ENCODE measurements around the gene KIAA0232. TPM values are rescaled to one million over a fixed set of nuclear protein-coding genes. Genes with fewer than 3 reads are reported as not detected.
"Not testable (repeated sequence)": the region's sequence is repeated elsewhere in the genome, so short reads cannot be mapped to it uniquely, and the experiment has no call there.

The KIAA0232 gene
- total and polyA plus RNA-seq, 9 of the 15 experiments (the other 6 are each of a cell fraction or from before 2014, with no cell fraction given) = 3.5 to 17.4 (median 13.0) TPM

DNA sequence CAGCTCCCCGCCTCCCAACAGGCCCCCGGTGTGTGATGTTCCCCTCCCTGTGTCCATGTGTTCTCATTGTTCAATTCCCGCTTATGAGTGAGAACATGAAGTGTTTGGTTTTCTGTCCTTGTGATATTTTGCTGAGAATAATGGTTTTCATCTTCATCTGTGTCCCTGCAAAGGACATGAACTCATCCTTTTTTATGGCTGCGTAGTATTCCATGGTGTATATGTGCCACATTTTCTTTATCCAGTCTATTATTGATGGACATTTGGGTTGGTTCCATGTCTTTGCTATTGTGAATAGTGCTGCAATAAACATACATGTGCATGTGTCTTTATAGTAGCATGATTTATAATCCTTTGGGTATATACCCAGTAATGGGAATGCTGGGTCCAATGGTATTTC, 53.1 kb downstream of the KIAA0232 start:
- BruUV-seq (replicated peaks); CTCF ChIA-PET (ENCODE audit: low intra/inter-chr PET ratio); in situ Hi-C loops (cut with MboI); FAIRE-seq; H3K27me3 ChIP-seq (ENCODE audit: control insufficient read depth in 2 of 2, insufficient read depth in 2 of 2, low read length in 2 of 2); H2AFZ ChIP-seq (ENCODE audit: low read depth, low read length); intact Hi-C loops (cut with micrococcal nuclease); DNase-seq (ENCODE audit: extremely low read depth in 1 of 4, low spot score in 3 of 4); H3K9me1 ChIP-seq (ENCODE audit: control insufficient read depth, insufficient read depth, low read length); H3K4me3 ChIP-seq; ATAC-seq; H3K27ac ChIP-seq (ENCODE audit: extremely low read depth, low read depth, low read length); H3K9me3 ChIP-seq (replicated peaks; ENCODE audit: control insufficient read depth, insufficient read depth, low read depth, low read length); H4K20me1 ChIP-seq (replicated peaks; ENCODE audit: control insufficient read depth, insufficient read depth, low read length); H3K9ac ChIP-seq (ENCODE audit: insufficient read depth in 1 of 2, low read depth in 2 of 2, low read length in 2 of 2); H3K4me2 ChIP-seq (ENCODE audit: insufficient read depth, low read length): not testable (repeated sequence)
- POLR2A ChIA-PET = interaction anchor here (0.5 to 1.0 kb wide), 2 partner anchors 19 to 182 kb away, joined by 3 read pairs; no protein-coding TSS in a partner anchor
- Histone ChIP-seq H3K79me2 (ENCODE audit: control insufficient read depth, insufficient read depth, low read length) (peaks cover 58% of the 10 kb centered on the region), H3K4me1 (replicated peaks in 1 of 2; ENCODE audit: control insufficient read depth in 2 of 2, insufficient read depth in 2 of 2, low read length in 2 of 2) (peaks cover 3 to 14% of the 10 kb centered on the region in 2 experiments; a peak in 4 of 5 replicates), H3K36me3 (ENCODE audit: control insufficient read depth, insufficient read depth, low read length) (peaks cover 36% of the 10 kb centered on the region)
- 95% methylated on average over 4 of the region's 4 CpGs for WGBS (ENCODE audit: insufficient coverage, low coverage, missing lambda C conversion rate)
- peak; percentile 83 for TF ChIP-seq ZNF146 (CRISPR knock-in tag; IDR thresholded peaks at IDR 0.05; ENCODE audit: unreplicated experiment)

DNA sequence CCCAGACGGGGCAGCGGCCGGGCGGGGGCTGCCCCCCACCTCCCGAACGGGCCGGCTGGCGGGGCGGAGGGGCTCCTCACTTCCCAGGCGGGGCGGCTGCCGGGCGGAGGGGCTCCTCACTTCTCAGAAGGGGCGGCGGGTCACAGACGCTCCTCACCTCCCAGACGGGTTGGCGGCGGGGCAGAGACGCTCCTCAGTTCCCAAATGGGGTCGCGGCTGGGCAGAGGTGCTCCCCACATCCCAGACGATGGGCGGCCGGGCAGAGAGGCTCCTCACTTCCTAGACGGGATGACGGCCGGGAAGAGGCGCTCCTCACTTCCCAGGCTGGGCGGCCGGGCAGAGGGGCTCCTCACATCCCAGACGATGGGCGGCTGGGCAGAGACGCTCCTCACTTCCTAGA, 54.6 kb downstream of the KIAA0232 start:
- ATAC-seq; CTCF ChIA-PET (ENCODE audit: low intra/inter-chr PET ratio): not testable (repeated sequence)
- peaks cover 38% of the 10 kb centered on the region for H3K36me3 ChIP-seq (ENCODE audit: control insufficient read depth, insufficient read depth, low read length)

More for the DNA sequence above, 54.6 kb downstream of the KIAA0232 start:
- POLR2A ChIA-PET; FAIRE-seq; in situ Hi-C loops (cut with MboI); H3K4me3 ChIP-seq; H3K27me3 ChIP-seq (ENCODE audit: control insufficient read depth in 2 of 2, insufficient read depth in 2 of 2, low read length in 2 of 2); H3K27ac ChIP-seq (ENCODE audit: extremely low read depth, low read depth, low read length); H2AFZ ChIP-seq (ENCODE audit: low read depth, low read length); DNase-seq (ENCODE audit: extremely low read depth in 1 of 4, low spot score in 3 of 4); intact Hi-C loops (cut with micrococcal nuclease); BruUV-seq (replicated peaks); H3K4me2 ChIP-seq (ENCODE audit: insufficient read depth, low read length); H3K9ac ChIP-seq (ENCODE audit: insufficient read depth in 1 of 2, low read depth in 2 of 2, low read length in 2 of 2); H3K9me1 ChIP-seq (ENCODE audit: control insufficient read depth, insufficient read depth, low read length); H4K20me1 ChIP-seq (replicated peaks; ENCODE audit: control insufficient read depth, insufficient read depth, low read length); H3K9me3 ChIP-seq (replicated peaks; ENCODE audit: control insufficient read depth, insufficient read depth, low read depth, low read length): not testable (repeated sequence)
- Histone ChIP-seq H3K79me2 (ENCODE audit: control insufficient read depth, insufficient read depth, low read length) (peaks cover 64% of the 10 kb centered on the region), H3K4me1 (replicated peaks in 1 of 2; ENCODE audit: control insufficient read depth in 2 of 2, insufficient read depth in 2 of 2, low read length in 2 of 2) (peaks cover 3 to 15% of the 10 kb centered on the region in 2 experiments; a peak in 4 of 5 replicates)
- WGBS (ENCODE audit: insufficient coverage, low coverage, missing lambda C conversion rate) = 96% methylated on average over 5 of the region's 34 CpGs
- TF ChIP-seq ZBTB33 (CRISPR knock-in tag; IDR thresholded peaks at IDR 0.05) = peak; percentile 15; the same call in 1 of the 2 replicates

Measured in K562 (cell line).